HFF-Myc (cell line): ENCODE data around the gene PREX1.

Experiments
- DNase-seq: peaks from one replicate; pipeline ENCODE4 v3.0.0-alpha.2; 2011; ENCODE audit warnings: low read depth; ENCODE audit errors: extremely low read depth
- H3K4me3 ChIP-seq: replicated peaks from 2 replicates; pipeline ENCODE4 v1.5.1; 2011; ENCODE audit warnings: low read depth, mild to moderate bottlenecking, control low read depth, low read length
- CTCF ChIP-seq: IDR thresholded peaks from 2 replicates; pipeline ENCODE4 v1.5.1; 2012; ENCODE audit warnings: mild to moderate bottlenecking, low read depth, low read length, control low read depth; ENCODE audit errors: missing control alignments

The PREX1 gene

GRCh38 chr20:48665785-48666184, 162.0 kb downstream of the PREX1 start:
- no peak for TF ChIP-seq CTCF
- no peak overlapping the region for H3K4me3 ChIP-seq
- no peak for DNase-seq

GRCh38 chr20:48662711-48663110, 165.1 kb downstream of the PREX1 start:
- H3K4me3 ChIP-seq, result no peak overlapping the region
- no peak for DNase-seq
- TF ChIP-seq CTCF, result no peak

- TF ChIP-seq CTCF, result no peak
- DNase-seq, result no peak
Observed at GRCh38 chr20:48661575-48662455, 166.0 kb downstream of the PREX1 start.

GRCh38 chr20:48660788-48661187, 167.0 kb downstream of the PREX1 start:
- DNase-seq, result no peak
- H3K4me3 ChIP-seq, result no peak overlapping the region
- TF ChIP-seq CTCF, result no peak

More at GRCh38 chr20:48661575-48662455, 166.0 kb downstream of the PREX1 start:
- no peak overlapping the region for H3K4me3 ChIP-seq

GRCh38 chr20:48659858-48660257, 167.9 kb downstream of the PREX1 start:
- no peak overlapping the region for H3K4me3 ChIP-seq
- DNase-seq, result no peak
- no peak for TF ChIP-seq CTCF

- no peak overlapping the region for H3K4me3 ChIP-seq
- no peak for TF ChIP-seq CTCF
- DNase-seq, result no peak
Observed at GRCh38 chr20:48658505-48658904, 169.3 kb downstream of the PREX1 start.

GRCh38 chr20:48658198-48658476, 169.7 kb downstream of the PREX1 start:
- no peak for TF ChIP-seq CTCF
- no peak overlapping the region for H3K4me3 ChIP-seq
- no peak for DNase-seq
